ENCODE measurements around the gene ARL4A.

The ARL4A gene

GRCh38 chr7:12726908-12727307, 39.5 kb downstream of the ARL4A start:
- no peak for DNase-seq (ENCODE audit: low read depth in 2 of 2)

- no peak for DNase-seq (ENCODE audit: low read depth in 2 of 2)
Measured at GRCh38 chr7:12727455-12728191, 40.2 kb downstream of the ARL4A start.

- DNase-seq (ENCODE audit: low read depth in 2 of 2), result no peak
Measured at GRCh38 chr7:12728192-12728538, 40.7 kb downstream of the ARL4A start.

GRCh38 chr7:12729112-12729511, 41.7 kb downstream of the ARL4A start:
- DNase-seq (ENCODE audit: low read depth in 2 of 2), result no peak

- no peak for DNase-seq (ENCODE audit: low read depth in 2 of 2)
Measured at GRCh38 chr7:12730523-12730922, 43.1 kb downstream of the ARL4A start.

GRCh38 chr7:12731214-12731656, 43.8 kb downstream of the ARL4A start:
- no peak for DNase-seq (ENCODE audit: low read depth in 2 of 2)

GRCh38 chr7:12731775-12732174, 44.3 kb downstream of the ARL4A start:
- DNase-seq (ENCODE audit: low read depth in 2 of 2), result no peak

- DNase-seq (ENCODE audit: low read depth in 2 of 2), result no peak
Measured at GRCh38 chr7:12732428-12732827, 45.0 kb downstream of the ARL4A start.

- no peak for DNase-seq (ENCODE audit: low read depth in 2 of 2)
Measured at GRCh38 chr7:12735923-12736322, 48.5 kb downstream of the ARL4A start.

DNA sequence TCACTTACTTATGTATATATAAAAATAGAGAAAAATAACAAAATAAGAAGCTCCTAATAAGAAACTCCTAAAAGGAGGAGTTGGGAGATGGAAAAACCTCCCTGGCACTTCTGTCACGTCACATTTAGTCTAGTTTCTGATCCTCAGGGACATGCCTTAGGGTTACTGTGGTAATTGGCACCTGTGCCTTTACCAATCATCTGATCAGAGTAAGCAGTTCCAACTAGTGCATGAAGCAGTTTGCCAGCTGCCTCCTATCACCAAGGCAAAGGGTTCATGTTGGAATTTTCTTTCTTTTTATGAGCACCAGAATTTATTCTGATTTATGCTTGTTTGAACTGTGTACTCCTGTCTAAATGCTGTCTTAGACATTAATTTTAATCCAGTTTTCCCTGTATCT, 49.9 kb downstream of the ARL4A start:
- no peak for DNase-seq (ENCODE audit: low read depth in 2 of 2)

DNA sequence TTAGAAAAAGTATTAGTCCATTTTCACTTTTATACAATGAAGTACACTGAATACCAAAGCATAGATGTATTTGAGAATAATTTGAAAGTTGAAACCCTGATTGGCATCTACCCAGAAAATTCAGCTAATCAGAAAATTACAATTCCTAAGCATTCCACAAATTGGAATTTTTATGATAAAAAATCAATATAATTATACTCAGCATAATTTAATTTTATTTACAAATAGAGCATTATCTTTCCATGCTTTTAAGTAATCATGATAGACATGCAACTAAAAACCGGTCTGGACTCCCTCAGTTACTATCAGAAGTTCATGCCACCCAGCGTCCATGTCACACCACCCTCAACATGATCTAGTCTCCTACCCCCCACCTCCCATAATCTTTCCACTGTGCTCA, 50.4 kb downstream of the ARL4A start:
- DNase-seq (ENCODE audit: low read depth in 2 of 2), result no peak

- DNase-seq (ENCODE audit: low read depth in 2 of 2), result no peak
Measured at GRCh38 chr7:12738665-12739064, 51.2 kb downstream of the ARL4A start.

Data from activated CD4-positive, alpha-beta T cell treated with anti-CD3 and anti-CD28 coated beads for 24 hours (primary cell).